BJ (cell line): ENCODE measurements around the gene PRKAR1B. TPM values are rescaled to one million over a fixed set of nuclear protein-coding genes. Genes with fewer than 3 reads are reported as not detected.

ENCODE experiments used
- CTCF ChIA-PET: fragments of 350-600 bp; formaldehyde crosslinking; extraction: SDS; loops from one replicate; lab custom pipeline; 2021; ENCODE audit warnings: antibody characterized with exemption, inconsistent platforms; lab: Yijun Ruan, JAX
- POLR2A ChIA-PET: fragments of 300-600 bp; sonication (Branson Sonifier 250); formaldehyde crosslinking; extraction: SDS; loops from one replicate; lab custom pipeline; 2021; ENCODE audit warnings: antibody characterized with exemption; lab: Charles Lee
- DNase-seq: peaks from one replicate; pipeline ENCODE4 v3.0.0-alpha.2; 2011; ENCODE audit warnings: low read depth
- H3K27me3 ChIP-seq: 2 replicates; pipeline ENCODE4 v1.6.0; 2011; ENCODE audit warnings: low read length; ENCODE audit not compliant: control insufficient read depth, insufficient read depth
- H3K36me3 ChIP-seq: 2 replicates; pipeline ENCODE4 v1.5.1; 2011; ENCODE audit warnings: low read length; ENCODE audit not compliant: control insufficient read depth, insufficient read depth
- H3K4me3 ChIP-seq: 2 replicates; pipeline ENCODE4 v1.5.1; 2011; ENCODE audit warnings: low read depth, mild to moderate bottlenecking, control low read depth, low read length
- CTCF ChIP-seq: IDR thresholded peaks from 2 replicates; pipeline ENCODE4 v1.5.1; 2011; ENCODE audit warnings: low read depth, mild to moderate bottlenecking, control low read depth, inconsistent platforms, low read length, moderate library complexity; ENCODE audit not compliant: insufficient read depth
- polyA plus RNA-seq: library from polyadenylated mRNA; depleted of rRNA; stranded (reverse); fragments of >200 nt; gene quantifications from 2 replicates; pipeline ENCODE4 v1.2.3, GENCODE V29; 2011

The PRKAR1B gene
- polyA plus RNA-seq, 1 experiment: 7.4 TPM

- no peaks in the 10 kb centered on the region for H3K27me3 ChIP-seq
- H3K4me3 ChIP-seq: no peak overlapping the region
- POLR2A ChIA-PET: no interaction called here
- TF ChIP-seq CTCF: no peak
- no peak for DNase-seq
- H3K36me3 ChIP-seq: peaks cover 2% of the 10 kb centered on the region; the same call in 1 of the 2 replicates
- CTCF ChIA-PET: no interaction called here
These were observed 123.7 kb downstream of the PRKAR1B start for GRCh38 chr7:603152-603951.

GRCh38 chr7:602341-603141, 124.5 kb downstream of the PRKAR1B start:
- no peak overlapping the region for H3K4me3 ChIP-seq
- no peak for DNase-seq
- CTCF ChIA-PET: no interaction called here
- POLR2A ChIA-PET: no interaction called here
- H3K27me3 ChIP-seq: no peaks in the 10 kb centered on the region
- TF ChIP-seq CTCF: no peak
- H3K36me3 ChIP-seq: peaks cover 2% of the 10 kb centered on the region; the same call in 1 of the 2 replicates

- H3K4me3 ChIP-seq: no peak overlapping the region
- H3K27me3 ChIP-seq: no peaks in the 10 kb centered on the region
- peaks cover 2% of the 10 kb centered on the region; the same call in 1 of the 2 replicates for H3K36me3 ChIP-seq
- no peak for TF ChIP-seq CTCF
- POLR2A ChIA-PET: no interaction called here
- DNase-seq: no peak
- CTCF ChIA-PET: no interaction called here
These were observed 125.3 kb downstream of the PRKAR1B start for GRCh38 chr7:601595-602340.

GRCh38 chr7:601036-601594, 126.0 kb downstream of the PRKAR1B start:
- CTCF ChIA-PET: no interaction called here
- TF ChIP-seq CTCF: no peak
- POLR2A ChIA-PET: no interaction called here

More at GRCh38 chr7:601036-601594, 126.0 kb downstream of the PRKAR1B start:
- no peak overlapping the region for H3K4me3 ChIP-seq
- peaks cover 2% of the 10 kb centered on the region; the same call in 1 of the 2 replicates for H3K36me3 ChIP-seq
- DNase-seq: no peak
- no peaks in the 10 kb centered on the region for H3K27me3 ChIP-seq
